Activated B cell treated with CpG ODN at 0.5 μM for 24 hours (primary cell): Measurements from ENCODE around the gene MORN1. TPM values are rescaled to one million over a fixed set of nuclear protein-coding genes. Genes with fewer than 3 reads are reported as not detected.

Experiments
- ATAC-seq: fragments of 200-7000 bp; cut with Tn5 transposase; one replicate; pipeline ENCODE4 v1.10.0; 2021; ENCODE audit warnings: low read depth, mild to moderate bottlenecking, moderate library complexity
- CTCF ChIA-PET: fragments of 350-600 bp; sonication (Branson Sonifier 250); formaldehyde crosslinking; loops from one replicate; lab custom pipeline; 2021; ENCODE audit warnings: antibody characterized with exemption; lab: Charles Lee
- POLR2A ChIA-PET: fragments of 350-600 bp; sonication (Branson Sonifier 250); formaldehyde crosslinking; loops from one replicate; lab custom pipeline; 2021; ENCODE audit warnings: antibody characterized with exemption; lab: Charles Lee
- DNase-seq: peaks from one replicate; pipeline ENCODE4 v3.0.0; 2022
- H3K27ac Mint-ChIP-seq: one replicate; pipeline ENCODE4 v1.8.0; 2020; ENCODE audit warnings: mixed read lengths
- H3K27me3 Mint-ChIP-seq: one replicate; pipeline ENCODE4 v1.8.0; 2021; ENCODE audit warnings: mixed read lengths
- H3K36me3 Mint-ChIP-seq: one replicate; pipeline ENCODE4 v1.8.0; 2021; ENCODE audit warnings: low read depth, mixed read lengths
- H3K4me1 Mint-ChIP-seq: one replicate; pipeline ENCODE4 v1.8.0; 2021; ENCODE audit warnings: mixed read lengths
- H3K4me3 Mint-ChIP-seq: one replicate; pipeline ENCODE4 v1.8.0; 2020; ENCODE audit warnings: mild to moderate bottlenecking, mixed read lengths
- H3K9me3 Mint-ChIP-seq: one replicate; pipeline ENCODE4 v1.8.0; 2020; ENCODE audit warnings: mixed read lengths
- CTCF ChIP-seq: fragments of 200-600 bp; IDR thresholded peaks from one replicate; pipeline ENCODE4 v1.8.0; 2022; ENCODE audit warnings: antibody characterized with exemption, mild to moderate bottlenecking
- intact Hi-C: fragments of 100-400 bp; cut with micrococcal nuclease; formaldehyde crosslinking; loops from one replicate; pipeline ENCODE4 v1.15.1; 2024
- total RNA-seq: library from RNA; stranded (reverse); gene quantifications from 2 replicates; pipeline ENCODE4 v1.2.3, GENCODE V29; 2022

The MORN1 gene
- total RNA-seq, 1 donor from 2014 or later: 17.8 TPM

DNA sequence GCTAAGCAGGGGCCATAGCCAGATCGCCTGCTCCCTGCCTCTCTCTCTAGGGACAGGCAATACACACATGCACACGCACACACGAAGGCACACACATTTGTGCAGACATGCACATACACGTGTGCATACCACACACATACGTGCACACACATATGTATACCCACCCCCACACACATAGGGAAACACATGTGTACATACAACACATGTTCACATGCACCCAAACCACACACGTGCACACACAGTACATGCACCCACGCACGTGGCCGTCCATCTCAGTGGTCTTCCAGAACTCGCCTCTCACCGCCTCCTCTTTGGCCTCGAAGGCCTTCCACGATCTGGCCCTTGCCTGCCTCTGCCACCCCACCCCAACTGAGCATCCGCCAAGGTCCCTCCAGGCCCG lies 46.3 kb upstream of the MORN1 start:
- DNase-seq (no peak), ATAC-seq (no peak)
- intact Hi-C loops: no loop called here
- Mint-ChIP-seq H3K27me3 (peaks cover under 1% of the 10 kb centered on the region), H3K27ac (no peak overlapping the region), H3K4me1 (peaks cover 2% of the 10 kb centered on the region), H3K36me3 (no peaks in the 10 kb centered on the region), H3K9me3 (no peaks in the 10 kb centered on the region), H3K4me3 (no peak overlapping the region)
- ChIA-PET POLR2A (no interaction called here), CTCF (no interaction called here)
- no peak for TF ChIP-seq CTCF

- POLR2A ChIA-PET: no interaction called here
Observed at GRCh38 chr1:2436876-2437275, 45.5 kb upstream of the MORN1 start.

DNA sequence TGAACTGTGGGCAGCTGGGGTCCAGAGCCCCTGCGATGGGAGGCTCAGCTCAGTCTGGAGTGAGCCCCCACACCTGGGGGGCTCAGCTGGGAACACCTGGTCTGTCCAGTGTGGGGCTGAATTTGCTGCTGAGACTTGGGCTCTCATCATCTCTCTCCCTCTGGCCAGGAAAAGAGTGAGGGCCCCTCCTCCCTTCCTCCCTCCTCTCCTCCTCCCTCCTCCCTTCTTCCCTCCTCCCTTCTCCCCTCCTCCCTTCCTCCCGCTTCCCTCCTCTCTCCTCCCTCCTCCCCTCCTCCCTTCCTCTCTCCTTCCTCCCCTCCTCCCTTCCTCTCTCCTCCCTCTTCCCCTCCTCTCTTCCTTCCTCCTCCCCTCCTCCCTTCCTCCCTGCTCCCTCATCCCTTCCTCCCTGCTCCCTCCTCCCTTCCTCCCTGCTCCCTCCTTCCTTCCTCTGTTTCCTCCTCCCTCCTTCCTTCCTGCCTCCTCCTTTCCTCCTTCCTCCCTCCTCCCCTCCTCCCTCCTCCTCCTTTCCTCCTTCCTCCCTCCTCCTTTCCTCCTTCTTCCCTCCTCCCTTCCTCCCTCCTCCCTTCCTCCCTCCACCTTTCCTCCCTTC lies 44.5 kb upstream of the MORN1 start:
- H3K4me3 Mint-ChIP-seq: no peak overlapping the region
- H3K27ac Mint-ChIP-seq: no peak overlapping the region
- H3K27me3 Mint-ChIP-seq: no peaks in the 10 kb centered on the region
- peaks cover 2% of the 10 kb centered on the region for H3K4me1 Mint-ChIP-seq
- ATAC-seq (no peak), DNase-seq (no peak)
- no peaks in the 10 kb centered on the region for H3K36me3 Mint-ChIP-seq
- no peaks in the 10 kb centered on the region for H3K9me3 Mint-ChIP-seq
- intact Hi-C loops: no loop called here
- ChIA-PET CTCF (no interaction called here), POLR2A (no interaction called here)
- no peak for TF ChIP-seq CTCF

More at GRCh38 chr1:2436876-2437275, 45.5 kb upstream of the MORN1 start:
- Mint-ChIP-seq H3K9me3 (no peaks in the 10 kb centered on the region), H3K36me3 (no peaks in the 10 kb centered on the region), H3K4me3 (no peak overlapping the region), H3K27ac (no peak overlapping the region), H3K4me1 (peaks cover 2% of the 10 kb centered on the region), H3K27me3 (no peaks in the 10 kb centered on the region)
- TF ChIP-seq CTCF: no peak
- no peak for DNase-seq
- ATAC-seq: no peak
- intact Hi-C loops: no loop called here
- CTCF ChIA-PET: no interaction called here

DNA sequence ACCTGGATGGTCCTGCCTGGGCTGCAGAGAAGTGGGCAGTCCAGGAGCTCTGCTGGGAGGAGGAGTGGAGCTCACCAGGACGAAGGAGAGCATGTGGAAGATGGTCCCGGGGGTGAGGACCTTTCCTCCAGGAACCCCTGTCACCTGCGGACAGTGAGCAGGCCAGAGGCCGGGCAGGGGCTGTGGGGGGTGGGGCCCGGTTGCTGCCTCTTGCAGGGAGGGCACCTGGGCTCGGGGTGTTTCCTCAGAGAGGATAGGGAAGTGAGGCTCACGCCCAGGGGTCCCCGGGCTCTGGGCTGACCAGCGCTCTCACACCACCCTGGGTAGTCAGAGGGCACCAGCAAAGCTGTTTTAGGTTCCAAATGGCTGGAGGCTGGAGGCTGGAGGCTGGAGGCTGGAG lies 43.7 kb upstream of the MORN1 start:
- Mint-ChIP-seq H3K27me3 (no peaks in the 10 kb centered on the region), H3K4me1 (peaks cover 2% of the 10 kb centered on the region), H3K27ac (no peak overlapping the region), H3K4me3 (no peak overlapping the region), H3K9me3 (no peaks in the 10 kb centered on the region), H3K36me3 (no peaks in the 10 kb centered on the region)
- DNase-seq (no peak), ATAC-seq (no peak)
- POLR2A ChIA-PET: no interaction called here
- CTCF ChIA-PET: no interaction called here
- no peak for TF ChIP-seq CTCF
- intact Hi-C loops: no loop called here

DNA sequence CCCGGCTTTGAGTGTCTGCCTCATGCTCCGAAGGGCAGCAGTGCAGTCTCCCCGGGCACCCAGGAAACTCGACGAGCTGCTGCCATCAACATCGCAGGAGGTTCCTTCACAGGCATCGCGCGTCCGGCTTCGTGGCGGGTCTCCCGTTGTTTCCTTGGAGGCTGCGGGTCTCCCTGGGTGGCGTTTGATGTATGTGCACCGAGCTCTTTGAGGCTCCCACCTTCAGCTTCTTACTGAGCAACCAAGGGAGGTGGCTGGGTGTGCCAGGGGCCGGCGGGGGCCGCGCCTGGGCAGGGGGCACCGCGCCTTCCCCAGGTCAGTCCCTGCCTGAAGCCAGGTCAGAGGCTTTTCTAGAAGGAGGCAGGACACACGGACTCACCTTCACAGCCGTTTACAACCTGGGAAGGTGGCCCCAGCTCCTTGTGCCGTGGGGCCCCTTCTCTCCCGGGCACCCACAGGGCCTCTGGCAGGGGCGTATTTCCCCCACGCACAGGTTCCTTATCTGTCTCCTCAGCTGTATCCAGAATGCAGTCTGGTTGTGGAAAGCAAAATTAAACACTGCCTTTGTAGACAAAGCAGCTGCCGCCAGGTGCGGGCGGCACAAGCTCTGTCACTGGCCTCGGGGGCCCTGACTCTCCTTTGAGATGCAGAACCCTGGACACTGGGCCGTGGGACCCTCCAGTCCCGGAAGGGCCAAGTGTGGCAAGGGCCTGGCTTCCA lies 42.7 kb upstream of the MORN1 start:
- POLR2A ChIA-PET: interaction anchor here (0.6 kb wide), 1 partner anchor 143 kb away, joined by 3 read pairs; no protein-coding TSS in a partner anchor

More for the DNA sequence above, 42.7 kb upstream of the MORN1 start:
- Mint-ChIP-seq H3K27me3 (peaks cover 3% of the 10 kb centered on the region), H3K27ac (no peak overlapping the region), H3K36me3 (no peaks in the 10 kb centered on the region), H3K9me3 (no peaks in the 10 kb centered on the region), H3K4me1 (peaks cover 2% of the 10 kb centered on the region), H3K4me3 (no peak overlapping the region)
- DNase-seq (no peak), ATAC-seq (no peak)
- CTCF ChIA-PET: no interaction called here
- intact Hi-C loops: no loop called here
- TF ChIP-seq CTCF: no peak
